Measurements from ENCODE around the gene MUC3A.

MUC3A gene

GRCh38 chr7:100957832-100958421 is 8.6 kb downstream of the MUC3A start:
- peaks cover 19% of the 10 kb centered on the region for H3K27me3 ChIP-seq (ENCODE audit: insufficient read depth, poor library complexity, severe bottlenecking)
- H3K9me3 ChIP-seq (ENCODE audit: severe bottlenecking) = no peaks in the 10 kb centered on the region
- no peaks in the 10 kb centered on the region for H3K36me3 ChIP-seq (ENCODE audit: low read depth)
- H3K4me3 ChIP-seq (ENCODE audit: severe bottlenecking) = no peak overlapping the region
- DNase-seq (ENCODE audit: low spot score) = no peak
- H3K27ac ChIP-seq (ENCODE audit: poor library complexity, severe bottlenecking) = no peak overlapping the region
- no peak for TF ChIP-seq CTCF (IDR thresholded peaks at IDR 0.05; ENCODE audit: poor library complexity, severe bottlenecking)
- ATAC-seq (ENCODE audit: low read depth) = no peak
- no peaks in the 10 kb centered on the region for H3K4me1 ChIP-seq (ENCODE audit: insufficient read depth, poor library complexity, severe bottlenecking)

- Histone ChIP-seq H3K36me3 (ENCODE audit: low read depth) (no peaks in the 10 kb centered on the region), H3K9me3 (ENCODE audit: severe bottlenecking) (no peaks in the 10 kb centered on the region), H3K27me3 (ENCODE audit: insufficient read depth, poor library complexity, severe bottlenecking) (peaks cover 34% of the 10 kb centered on the region), H3K4me3 (ENCODE audit: severe bottlenecking) (no peak overlapping the region), H3K4me1 (ENCODE audit: insufficient read depth, poor library complexity, severe bottlenecking) (no peaks in the 10 kb centered on the region), H3K27ac (ENCODE audit: poor library complexity, severe bottlenecking) (no peak overlapping the region)
- ATAC-seq (ENCODE audit: low read depth) (no peak), DNase-seq (ENCODE audit: low spot score) (no peak)
- TF ChIP-seq CTCF (IDR thresholded peaks at IDR 0.05; ENCODE audit: poor library complexity, severe bottlenecking) = no peak
Measured at GRCh38 chr7:100959894-100960293, 10.6 kb downstream of the MUC3A start.

GRCh38 chr7:100962537-100962936 is 13.2 kb downstream of the MUC3A start:
- no peak for ATAC-seq (ENCODE audit: low read depth)
- H3K36me3 ChIP-seq (ENCODE audit: low read depth) = no peaks in the 10 kb centered on the region
- H3K9me3 ChIP-seq (ENCODE audit: severe bottlenecking) = no peaks in the 10 kb centered on the region
- H3K27me3 ChIP-seq (ENCODE audit: insufficient read depth, poor library complexity, severe bottlenecking) = peaks cover 59% of the 10 kb centered on the region
- no peak for DNase-seq (ENCODE audit: low spot score)
- H3K27ac ChIP-seq (ENCODE audit: poor library complexity, severe bottlenecking) = no peak overlapping the region
- no peak for TF ChIP-seq CTCF (IDR thresholded peaks at IDR 0.05; ENCODE audit: poor library complexity, severe bottlenecking)
- H3K4me1 ChIP-seq (ENCODE audit: insufficient read depth, poor library complexity, severe bottlenecking) = no peaks in the 10 kb centered on the region
- no peak overlapping the region for H3K4me3 ChIP-seq (ENCODE audit: severe bottlenecking)

- Histone ChIP-seq H3K36me3 (ENCODE audit: low read depth) (no peaks in the 10 kb centered on the region), H3K4me1 (ENCODE audit: insufficient read depth, poor library complexity, severe bottlenecking) (no peaks in the 10 kb centered on the region), H3K27me3 (ENCODE audit: insufficient read depth, poor library complexity, severe bottlenecking) (peaks cover 63% of the 10 kb centered on the region), H3K9me3 (ENCODE audit: severe bottlenecking) (no peaks in the 10 kb centered on the region), H3K4me3 (ENCODE audit: severe bottlenecking) (no peak overlapping the region), H3K27ac (ENCODE audit: poor library complexity, severe bottlenecking) (no peak overlapping the region)
- ATAC-seq (ENCODE audit: low read depth) = no peak
- DNase-seq (ENCODE audit: low spot score) = no peak
- no peak for TF ChIP-seq CTCF (IDR thresholded peaks at IDR 0.05; ENCODE audit: poor library complexity, severe bottlenecking)
Measured at GRCh38 chr7:100963386-100963785, 14.1 kb downstream of the MUC3A start.

- peaks cover 67% of the 10 kb centered on the region for H3K27me3 ChIP-seq (ENCODE audit: insufficient read depth, poor library complexity, severe bottlenecking)
- H3K27ac ChIP-seq (ENCODE audit: poor library complexity, severe bottlenecking) = no peak overlapping the region
- no peaks in the 10 kb centered on the region for H3K36me3 ChIP-seq (ENCODE audit: low read depth)
- H3K4me1 ChIP-seq (ENCODE audit: insufficient read depth, poor library complexity, severe bottlenecking) = no peaks in the 10 kb centered on the region
- H3K9me3 ChIP-seq (ENCODE audit: severe bottlenecking) = no peaks in the 10 kb centered on the region
- H3K4me3 ChIP-seq (ENCODE audit: severe bottlenecking) = no peak overlapping the region
- TF ChIP-seq CTCF (IDR thresholded peaks at IDR 0.05; ENCODE audit: poor library complexity, severe bottlenecking) = no peak
- DNase-seq (ENCODE audit: low spot score) (no peak), ATAC-seq (ENCODE audit: low read depth) (no peak)
Measured at GRCh38 chr7:100963874-100964273, 14.5 kb downstream of the MUC3A start.

Data from RWPE2 (cell line).